ENCODE results near the gene SLC35G6.

The SLC35G6 gene

DNA sequence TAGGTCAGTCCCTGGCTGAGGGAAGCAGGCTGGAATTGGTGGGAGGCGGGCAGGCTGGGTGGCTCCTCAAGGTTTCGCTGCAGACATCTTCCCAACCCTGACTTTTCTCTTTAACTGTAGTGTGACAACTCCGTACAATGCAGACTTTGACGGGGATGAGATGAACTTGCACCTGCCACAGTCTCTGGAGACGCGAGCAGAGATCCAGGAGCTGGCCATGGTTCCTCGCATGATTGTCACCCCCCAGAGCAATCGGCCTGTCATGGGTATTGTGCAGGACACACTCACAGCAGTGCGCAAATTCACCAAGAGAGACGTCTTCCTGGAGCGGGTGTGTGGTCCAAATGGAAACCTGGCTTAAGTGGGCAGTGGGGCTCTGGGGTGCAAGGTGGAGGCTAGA is 17.9 kb downstream of the SLC35G6 start:
- Histone ChIP-seq H3K36me3 (ENCODE audit: insufficient read depth, low read length) (peaks cover 82% of the 10 kb centered on the region), H3K9ac (ENCODE audit: low read length) (no peak overlapping the region), H3K27ac (ENCODE audit: low read depth, low read length) (no peak overlapping the region)

DNA sequence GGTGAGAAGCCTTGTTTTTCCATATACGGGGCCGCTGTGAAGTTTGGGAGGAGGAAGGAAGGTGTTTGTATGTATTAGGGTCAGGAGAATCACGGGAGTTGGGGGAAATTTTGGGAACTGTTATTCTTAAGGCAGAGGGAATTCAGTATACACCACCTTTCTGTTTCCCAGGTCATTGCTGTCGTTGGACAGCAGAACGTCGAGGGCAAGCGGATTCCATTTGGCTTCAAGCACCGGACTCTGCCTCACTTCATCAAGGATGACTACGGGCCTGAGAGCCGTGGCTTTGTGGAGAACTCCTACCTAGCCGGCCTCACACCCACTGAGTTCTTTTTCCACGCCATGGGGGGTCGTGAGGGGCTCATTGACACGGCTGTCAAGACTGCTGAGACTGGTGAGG is 20.5 kb downstream of the SLC35G6 start:
- no peak overlapping the region for H3K9ac ChIP-seq (ENCODE audit: low read length)
- H3K36me3 ChIP-seq (ENCODE audit: insufficient read depth, low read length), result peaks cover 78% of the 10 kb centered on the region
- H3K27me3 ChIP-seq (ENCODE audit: control insufficient read depth in 1 of 2, insufficient read depth in 2 of 2, low read length in 2 of 2), result no peaks in the 10 kb centered on the region
- no peak overlapping the region for H3K27ac ChIP-seq (ENCODE audit: low read depth, low read length)
- no peak overlapping the region for H3K4me3 ChIP-seq (ENCODE audit: low read depth in 1 of 2, low read length in 2 of 2)
- H3K9me3 ChIP-seq (ENCODE audit: low read length), result no peaks in the 10 kb centered on the region
- H3K4me1 ChIP-seq (ENCODE audit: insufficient read depth, low read length), result no peaks in the 10 kb centered on the region

More for the DNA sequence above, 17.9 kb downstream of the SLC35G6 start:
- Histone ChIP-seq H3K4me1 (ENCODE audit: insufficient read depth, low read length) (no peaks in the 10 kb centered on the region), H3K4me3 (ENCODE audit: low read depth in 1 of 2, low read length in 2 of 2) (no peak overlapping the region), H3K27me3 (ENCODE audit: control insufficient read depth in 1 of 2, insufficient read depth in 2 of 2, low read length in 2 of 2) (no peaks in the 10 kb centered on the region), H3K9me3 (ENCODE audit: low read length) (no peaks in the 10 kb centered on the region)

DNA sequence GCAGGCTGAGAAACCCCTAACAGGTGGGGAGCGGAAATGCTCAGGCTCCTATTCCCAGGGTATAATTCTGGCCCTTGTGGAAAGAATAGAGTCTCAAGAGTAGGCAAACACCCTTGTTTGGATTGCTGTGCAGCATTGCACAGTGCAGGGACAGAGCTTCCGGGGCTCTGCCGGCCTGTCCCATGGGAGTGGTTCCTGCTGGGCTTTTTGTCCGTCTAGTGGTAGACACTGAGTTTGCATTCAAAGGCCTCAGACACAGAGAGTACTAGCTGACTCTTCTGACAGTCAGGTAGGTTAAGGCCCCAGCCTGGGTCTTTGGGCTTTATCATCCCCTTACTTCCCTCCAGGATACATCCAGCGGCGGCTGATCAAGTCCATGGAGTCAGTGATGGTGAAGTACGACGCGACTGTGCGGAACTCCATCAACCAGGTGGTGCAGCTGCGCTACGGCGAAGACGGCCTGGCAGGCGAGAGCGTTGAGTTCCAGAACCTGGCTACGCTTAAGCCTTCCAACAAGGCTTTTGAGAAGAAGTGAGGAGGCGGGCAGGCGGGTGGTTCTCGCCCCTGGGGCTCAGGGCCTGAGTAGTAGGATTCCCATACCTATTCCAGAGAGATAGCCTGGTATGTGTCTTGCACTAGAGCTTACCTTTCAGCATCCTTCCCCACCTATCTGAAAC is 21.1 kb downstream of the SLC35G6 start:
- H3K36me3 ChIP-seq (ENCODE audit: insufficient read depth, low read length), result peaks cover 77% of the 10 kb centered on the region
- no peaks in the 10 kb centered on the region for H3K27me3 ChIP-seq (ENCODE audit: control insufficient read depth in 1 of 2, insufficient read depth in 2 of 2, low read length in 2 of 2)

DNA sequence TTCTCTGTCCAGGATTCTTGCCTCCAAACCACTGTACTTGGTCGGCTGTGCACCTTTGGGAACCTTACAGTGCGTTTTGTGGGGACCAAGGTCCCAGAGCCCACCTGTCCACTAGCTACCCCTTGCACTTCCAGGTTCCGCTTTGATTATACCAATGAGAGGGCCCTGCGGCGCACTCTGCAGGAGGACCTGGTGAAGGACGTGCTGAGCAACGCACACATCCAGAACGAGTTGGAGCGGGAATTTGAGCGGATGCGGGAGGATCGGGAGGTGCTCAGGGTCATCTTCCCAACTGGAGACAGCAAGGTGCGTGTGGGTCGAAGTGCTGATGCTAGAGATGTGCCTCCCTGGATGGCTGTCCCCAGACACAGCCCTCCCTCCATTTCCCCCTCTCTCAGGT is 21.7 kb downstream of the SLC35G6 start:
- Histone ChIP-seq H3K4me3 (ENCODE audit: low read depth in 1 of 2, low read length in 2 of 2) (no peak overlapping the region), H3K27ac (ENCODE audit: low read depth, low read length) (no peak overlapping the region), H3K4me1 (ENCODE audit: insufficient read depth, low read length) (no peaks in the 10 kb centered on the region), H3K27me3 (ENCODE audit: control insufficient read depth in 1 of 2, insufficient read depth in 2 of 2, low read length in 2 of 2) (no peaks in the 10 kb centered on the region), H3K9me3 (ENCODE audit: low read length) (no peaks in the 10 kb centered on the region), H3K36me3 (ENCODE audit: insufficient read depth, low read length) (peaks cover 72% of the 10 kb centered on the region), H3K9ac (ENCODE audit: low read length) (no peak overlapping the region)

More for the DNA sequence above, 21.1 kb downstream of the SLC35G6 start:
- no peak overlapping the region for H3K9ac ChIP-seq (ENCODE audit: low read length)
- H3K27ac ChIP-seq (ENCODE audit: low read depth, low read length), result no peak overlapping the region
- H3K4me1 ChIP-seq (ENCODE audit: insufficient read depth, low read length), result no peaks in the 10 kb centered on the region
- no peaks in the 10 kb centered on the region for H3K9me3 ChIP-seq (ENCODE audit: low read length)
- no peak overlapping the region for H3K4me3 ChIP-seq (ENCODE audit: low read depth in 1 of 2, low read length in 2 of 2)

DNA sequence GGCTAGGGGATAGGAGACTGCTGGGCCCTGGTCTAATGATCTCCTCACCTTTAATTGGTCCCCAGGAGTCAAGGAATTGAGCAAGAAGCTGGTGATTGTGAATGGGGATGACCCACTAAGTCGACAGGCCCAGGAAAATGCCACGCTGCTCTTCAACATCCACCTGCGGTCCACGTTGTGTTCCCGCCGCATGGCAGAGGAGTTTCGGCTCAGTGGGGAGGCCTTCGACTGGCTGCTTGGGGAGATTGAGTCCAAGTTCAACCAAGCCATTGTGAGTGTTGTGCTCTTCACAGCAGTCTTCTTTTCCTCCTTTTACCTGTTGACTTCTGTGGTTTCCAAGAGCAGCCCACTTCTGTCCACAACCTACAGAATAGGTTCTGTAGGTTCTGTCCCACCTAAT is 22.3 kb downstream of the SLC35G6 start:
- Histone ChIP-seq H3K4me3 (ENCODE audit: low read depth in 1 of 2, low read length in 2 of 2) (no peak overlapping the region), H3K36me3 (ENCODE audit: insufficient read depth, low read length) (peaks cover 66% of the 10 kb centered on the region), H3K9me3 (ENCODE audit: low read length) (no peaks in the 10 kb centered on the region), H3K9ac (ENCODE audit: low read length) (no peak overlapping the region), H3K4me1 (ENCODE audit: insufficient read depth, low read length) (no peaks in the 10 kb centered on the region), H3K27me3 (ENCODE audit: control insufficient read depth in 1 of 2, insufficient read depth in 2 of 2, low read length in 2 of 2) (no peaks in the 10 kb centered on the region), H3K27ac (ENCODE audit: low read depth, low read length) (no peak overlapping the region)

DNA sequence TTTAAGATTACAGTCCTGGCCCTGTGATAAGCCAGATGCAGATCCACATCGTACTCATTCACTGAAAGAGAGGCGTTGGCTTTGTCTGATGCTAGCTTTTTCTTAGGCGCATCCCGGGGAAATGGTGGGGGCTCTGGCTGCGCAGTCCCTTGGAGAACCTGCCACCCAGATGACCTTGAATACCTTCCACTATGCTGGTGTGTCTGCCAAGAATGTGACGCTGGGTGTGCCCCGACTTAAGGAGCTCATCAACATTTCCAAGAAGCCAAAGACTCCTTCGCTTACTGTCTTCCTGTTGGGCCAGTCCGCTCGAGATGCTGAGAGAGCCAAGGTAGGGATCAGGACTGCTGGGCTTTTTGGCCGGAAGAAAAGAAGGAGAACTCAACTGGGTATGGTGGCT is 26.9 kb downstream of the SLC35G6 start:
- peaks cover 70% of the 10 kb centered on the region for H3K36me3 ChIP-seq (ENCODE audit: insufficient read depth, low read length)
- no peaks in the 10 kb centered on the region for H3K27me3 ChIP-seq (ENCODE audit: control insufficient read depth in 1 of 2, insufficient read depth in 2 of 2, low read length in 2 of 2)
- no peak overlapping the region for H3K9ac ChIP-seq (ENCODE audit: low read length)
- H3K9me3 ChIP-seq (ENCODE audit: low read length), result no peaks in the 10 kb centered on the region
- H3K4me3 ChIP-seq (ENCODE audit: low read depth in 1 of 2, low read length in 2 of 2), result no peak overlapping the region
- no peaks in the 10 kb centered on the region for H3K4me1 ChIP-seq (ENCODE audit: insufficient read depth, low read length)
- H3K27ac ChIP-seq (ENCODE audit: low read depth, low read length), result no peak overlapping the region

DNA sequence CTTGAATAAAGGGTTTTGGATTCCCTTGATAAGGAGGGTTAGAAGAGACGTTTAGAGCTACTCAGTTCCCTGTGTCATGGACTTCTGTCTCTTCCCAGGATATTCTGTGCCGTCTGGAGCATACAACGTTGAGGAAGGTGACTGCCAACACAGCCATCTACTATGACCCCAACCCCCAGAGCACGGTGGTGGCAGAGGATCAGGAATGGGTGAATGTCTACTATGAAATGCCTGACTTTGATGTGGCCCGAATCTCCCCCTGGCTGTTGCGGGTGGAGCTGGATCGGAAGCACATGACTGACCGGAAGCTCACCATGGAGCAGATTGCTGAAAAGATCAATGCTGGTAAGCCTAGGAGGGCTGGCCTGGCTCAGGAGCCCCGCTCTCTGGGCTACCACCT is 27.6 kb downstream of the SLC35G6 start:
- H3K27ac ChIP-seq (ENCODE audit: low read depth, low read length), result no peak overlapping the region
- no peak overlapping the region for H3K9ac ChIP-seq (ENCODE audit: low read length)
- H3K4me3 ChIP-seq (ENCODE audit: low read depth in 1 of 2, low read length in 2 of 2), result no peak overlapping the region
- H3K9me3 ChIP-seq (ENCODE audit: low read length), result no peaks in the 10 kb centered on the region
- peaks cover 70% of the 10 kb centered on the region for H3K36me3 ChIP-seq (ENCODE audit: insufficient read depth, low read length)
- H3K27me3 ChIP-seq (ENCODE audit: control insufficient read depth in 1 of 2, insufficient read depth in 2 of 2, low read length in 2 of 2), result no peaks in the 10 kb centered on the region
- H3K4me1 ChIP-seq (ENCODE audit: insufficient read depth, low read length), result no peaks in the 10 kb centered on the region

DNA sequence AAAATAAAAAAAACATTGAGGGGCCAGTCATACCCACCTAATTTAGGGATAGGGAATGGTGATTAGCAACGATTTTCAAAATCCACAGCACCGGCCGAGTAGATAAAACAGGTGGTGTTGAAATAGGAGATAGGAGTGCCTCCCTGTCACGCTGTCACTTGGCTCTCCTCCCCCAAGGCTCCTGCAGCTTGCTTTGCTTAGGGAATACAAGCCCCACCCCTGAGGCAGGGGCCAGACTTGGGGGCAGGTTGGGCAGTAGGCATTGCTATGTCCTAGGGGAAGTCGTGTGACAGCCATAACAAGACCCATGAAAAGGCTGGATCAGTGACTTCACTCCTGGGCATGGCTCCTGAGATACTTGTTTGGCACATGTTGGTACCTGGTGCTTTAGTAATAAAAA is 28.7 kb downstream of the SLC35G6 start:
- Histone ChIP-seq H3K36me3 (ENCODE audit: insufficient read depth, low read length) (peaks cover 69% of the 10 kb centered on the region), H3K27ac (ENCODE audit: low read depth, low read length) (no peak overlapping the region), H3K4me3 (ENCODE audit: low read depth in 1 of 2, low read length in 2 of 2) (no peak overlapping the region), H3K4me1 (ENCODE audit: insufficient read depth, low read length) (no peaks in the 10 kb centered on the region), H3K9me3 (ENCODE audit: low read length) (no peaks in the 10 kb centered on the region), H3K27me3 (ENCODE audit: control insufficient read depth in 1 of 2, insufficient read depth in 2 of 2, low read length in 2 of 2) (no peaks in the 10 kb centered on the region), H3K9ac (ENCODE audit: low read length) (no peak overlapping the region)

DNA sequence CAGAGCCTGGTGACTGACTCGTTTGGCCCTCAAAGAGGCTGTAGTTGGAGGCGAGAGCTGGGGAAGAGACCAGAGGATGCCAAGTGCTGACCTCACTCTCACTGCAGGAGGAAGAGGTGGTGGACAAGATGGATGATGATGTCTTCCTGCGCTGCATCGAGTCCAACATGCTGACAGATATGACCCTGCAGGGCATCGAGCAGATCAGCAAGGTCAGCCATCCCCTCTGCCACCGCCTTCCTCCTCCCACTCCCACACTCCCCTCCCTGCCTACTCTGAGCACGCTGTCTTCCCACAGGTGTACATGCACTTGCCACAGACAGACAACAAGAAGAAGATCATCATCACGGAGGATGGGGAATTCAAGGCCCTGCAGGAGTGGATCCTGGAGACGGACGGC is 29.9 kb downstream of the SLC35G6 start:
- no peak overlapping the region for H3K9ac ChIP-seq (ENCODE audit: low read length)
- H3K27me3 ChIP-seq (ENCODE audit: control insufficient read depth in 1 of 2, insufficient read depth in 2 of 2, low read length in 2 of 2), result no peaks in the 10 kb centered on the region
- no peak overlapping the region for H3K27ac ChIP-seq (ENCODE audit: low read depth, low read length)
- H3K4me1 ChIP-seq (ENCODE audit: insufficient read depth, low read length), result no peaks in the 10 kb centered on the region
- no peak overlapping the region for H3K4me3 ChIP-seq (ENCODE audit: low read depth in 1 of 2, low read length in 2 of 2)
- no peaks in the 10 kb centered on the region for H3K9me3 ChIP-seq (ENCODE audit: low read length)
- H3K36me3 ChIP-seq (ENCODE audit: insufficient read depth, low read length), result peaks cover 61% of the 10 kb centered on the region

DNA sequence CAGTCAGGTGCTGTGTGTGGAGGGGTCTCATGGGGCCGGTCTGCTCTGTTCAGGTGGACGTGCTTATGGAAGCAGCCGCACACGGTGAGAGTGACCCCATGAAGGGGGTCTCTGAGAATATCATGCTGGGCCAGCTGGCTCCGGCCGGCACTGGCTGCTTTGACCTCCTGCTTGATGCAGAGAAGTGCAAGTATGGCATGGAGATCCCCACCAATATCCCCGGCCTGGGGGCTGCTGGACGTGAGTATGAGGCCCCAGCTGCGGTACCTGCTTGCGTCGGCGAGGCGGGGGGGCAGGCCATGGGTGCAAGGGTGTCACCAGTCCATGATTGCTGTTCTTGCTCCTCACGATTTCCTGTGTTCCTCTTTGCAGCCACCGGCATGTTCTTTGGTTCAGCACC is 30.9 kb downstream of the SLC35G6 start:
- no peak overlapping the region for H3K9ac ChIP-seq (ENCODE audit: low read length)
- H3K4me1 ChIP-seq (ENCODE audit: insufficient read depth, low read length), result no peaks in the 10 kb centered on the region
- H3K27me3 ChIP-seq (ENCODE audit: control insufficient read depth in 1 of 2, insufficient read depth in 2 of 2, low read length in 2 of 2), result no peaks in the 10 kb centered on the region
- no peaks in the 10 kb centered on the region for H3K9me3 ChIP-seq (ENCODE audit: low read length)
- H3K4me3 ChIP-seq (ENCODE audit: low read depth in 1 of 2, low read length in 2 of 2), result no peak overlapping the region
- no peak overlapping the region for H3K27ac ChIP-seq (ENCODE audit: low read depth, low read length)
- H3K36me3 ChIP-seq (ENCODE audit: insufficient read depth, low read length), result peaks cover 59% of the 10 kb centered on the region

DNA sequence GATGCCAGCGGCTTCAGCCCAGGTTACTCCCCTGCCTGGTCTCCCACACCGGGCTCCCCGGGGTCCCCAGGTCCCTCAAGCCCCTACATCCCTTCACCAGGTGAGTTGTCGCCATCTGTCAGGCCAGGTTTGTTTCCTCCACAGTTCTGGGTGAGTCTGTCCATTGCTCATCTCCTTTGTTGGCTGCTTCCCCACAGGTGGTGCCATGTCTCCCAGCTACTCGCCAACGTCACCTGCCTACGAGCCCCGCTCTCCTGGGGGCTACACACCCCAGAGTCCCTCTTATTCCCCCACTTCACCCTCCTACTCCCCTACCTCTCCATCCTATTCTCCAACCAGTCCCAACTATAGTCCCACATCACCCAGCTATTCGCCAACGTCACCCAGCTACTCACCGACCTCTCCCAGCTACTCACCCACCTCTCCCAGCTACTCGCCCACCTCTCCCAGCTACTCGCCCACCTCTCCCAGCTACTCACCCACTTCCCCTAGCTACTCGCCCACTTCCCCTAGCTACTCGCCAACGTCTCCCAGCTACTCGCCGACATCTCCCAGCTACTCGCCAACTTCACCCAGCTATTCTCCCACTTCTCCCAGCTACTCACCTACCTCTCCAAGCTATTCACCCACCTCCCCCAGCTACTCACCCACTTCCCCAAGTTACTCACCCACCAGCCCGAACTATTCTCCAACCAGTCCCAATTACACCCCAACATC is 31.7 kb downstream of the SLC35G6 start:
- Histone ChIP-seq H3K9ac (ENCODE audit: low read length) (no peak overlapping the region), H3K4me3 (ENCODE audit: low read depth in 1 of 2, low read length in 2 of 2) (no peak overlapping the region), H3K36me3 (ENCODE audit: insufficient read depth, low read length) (peaks cover 55% of the 10 kb centered on the region), H3K27ac (ENCODE audit: low read depth, low read length) (no peak overlapping the region), H3K4me1 (ENCODE audit: insufficient read depth, low read length) (no peaks in the 10 kb centered on the region), H3K9me3 (ENCODE audit: low read length) (no peaks in the 10 kb centered on the region), H3K27me3 (ENCODE audit: control insufficient read depth in 1 of 2, insufficient read depth in 2 of 2, low read length in 2 of 2) (no peaks in the 10 kb centered on the region)

Measured in muscle layer of colon (tissue), 2 donors.